ENCODE measurements around the gene METRNL. TPM values are rescaled to one million over a fixed set of nuclear protein-coding genes. Genes with fewer than 3 reads are reported as not detected.
"Not testable (repeated sequence)": the region's sequence is repeated elsewhere in the genome, so short reads cannot be mapped to it uniquely, and the experiment has no call there.

METRNL gene
- total and polyA plus RNA-seq, 8 donors = 11.1 to 28.3 (median 18.0) TPM

GRCh38 chr17:83118071-83118841, 38.8 kb downstream of the METRNL start:
- intact Hi-C loops (cut with DNase I) = no loop called here
- FAIRE-seq (no peak), ATAC-seq (no peak), DNase-seq (peak in 2 of 6 donors; percentile 3 to 45)
- H3K27ac ChIP-seq = no peak overlapping the region
- H3K9me3 ChIP-seq = no peaks in the 10 kb centered on the region
- no peaks in the 10 kb centered on the region for H3K36me3 ChIP-seq
- H3K27me3 ChIP-seq = peaks cover 0 to 3% (median 0%) of the 10 kb centered on the region in 4 donors
- no peaks in the 10 kb centered on the region for H3K4me1 ChIP-seq
- H3K4me3 ChIP-seq = no peak overlapping the region
- no peak for TF ChIP-seq CTCF (IDR thresholded peaks at IDR 0.05)
- 74 to 80% methylated on average over 22 of the region's 22 CpGs for WGBS, 2 donors

GRCh38 chr17:83119987-83120864, 40.8 kb downstream of the METRNL start:
- FAIRE-seq = no peak
- no peaks in the 10 kb centered on the region for H3K4me1 ChIP-seq
- intact Hi-C loops (cut with DNase I) = no loop called here
- no peak overlapping the region for H3K4me3 ChIP-seq
- no peak for TF ChIP-seq CTCF (IDR thresholded peaks at IDR 0.05)
- H3K27ac ChIP-seq = no peak overlapping the region
- no peaks in the 10 kb centered on the region for H3K36me3 ChIP-seq
- WGBS, 2 donors = 54 to 76% methylated on average over 24 of the region's 25 CpGs
- peak in 1 of 6 donors; percentile 50 for DNase-seq
- peaks cover 0 to 3% (median 0%) of the 10 kb centered on the region in 4 donors for H3K27me3 ChIP-seq
- H3K9me3 ChIP-seq = no peaks in the 10 kb centered on the region
- ATAC-seq = peak in 2 of 4 donors; percentile 40 to 58

- H3K27me3 ChIP-seq; H3K36me3 ChIP-seq; ATAC-seq; H3K4me3 ChIP-seq; H3K9me3 ChIP-seq; H3K27ac ChIP-seq; DNase-seq; FAIRE-seq; intact Hi-C loops (cut with DNase I); H3K4me1 ChIP-seq: not testable (repeated sequence)
- WGBS, 2 donors = 46 to 62% methylated on average over 12 of the region's 12 CpGs
These were observed 42.1 kb downstream of the METRNL start for GRCh38 chr17:83121473-83121872.

- no peak for TF ChIP-seq CTCF (IDR thresholded peaks at IDR 0.05)
- peak in 1 of 6 donors; percentile 40 for DNase-seq
- H3K27me3 ChIP-seq = peaks cover 0 to 3% (median 0%) of the 10 kb centered on the region in 4 donors
- no peak overlapping the region for H3K4me3 ChIP-seq
- FAIRE-seq = no peak
- intact Hi-C loops (cut with DNase I) = no loop called here
- H3K27ac ChIP-seq = no peak overlapping the region
- H3K4me1 ChIP-seq = no peaks in the 10 kb centered on the region
- ATAC-seq = no peak
- no peaks in the 10 kb centered on the region for H3K36me3 ChIP-seq
- 61 to 78% methylated on average over 26 of the region's 26 CpGs for WGBS, 2 donors
- H3K9me3 ChIP-seq = no peaks in the 10 kb centered on the region
These were observed 42.8 kb downstream of the METRNL start for GRCh38 chr17:83121921-83122820.

- no peak overlapping the region for H3K27ac ChIP-seq
- no peak for FAIRE-seq
These were observed 43.4 kb downstream of the METRNL start for GRCh38 chr17:83122834-83123233.

More at GRCh38 chr17:83122834-83123233, 43.4 kb downstream of the METRNL start:
- no peak for ATAC-seq
- H3K4me1 ChIP-seq = no peaks in the 10 kb centered on the region
- DNase-seq = peak in 1 of 6 donors; percentile 28
- TF ChIP-seq CTCF (IDR thresholded peaks at IDR 0.05) = no peak
- H3K4me3 ChIP-seq = no peak overlapping the region
- peaks cover 0 to 3% (median 0%) of the 10 kb centered on the region in 4 donors for H3K27me3 ChIP-seq
- no peaks in the 10 kb centered on the region for H3K36me3 ChIP-seq
- H3K9me3 ChIP-seq = no peaks in the 10 kb centered on the region
- intact Hi-C loops (cut with DNase I) = no loop called here
- 53 to 72% methylated on average over 16 of the region's 16 CpGs for WGBS, 2 donors

Data from pancreas (tissue), 10 donors.